Esophagus squamous epithelium (tissue), 4 donors: ENCODE results near the gene ZNF689.

ENCODE experiments used
- POLR2A ChIP-seq, 4 donors: fragments of 450-650 bp; IDR thresholded peaks; one replicate each; pipeline ENCODE4 v1.6.1; 2017; ENCODE audit warnings: antibody characterized with exemption in 4 of 4, mild to moderate bottlenecking in 4 of 4, moderate library complexity in 3 of 4
- TF ChIP-seq, protein P1 (sequence below), 6 experiments: fragments of 450-650 bp in 4 of 6; fragments of 200-600 bp in 2 of 6; sonication (generic) in 2 of 6; IDR thresholded peaks; one replicate each; pipeline ENCODE4 v1.5.1; 2016 to 2019; ENCODE audit warnings: antibody characterized with exemption in 6 of 6, mild to moderate bottlenecking in 4 of 6, moderate library complexity in 4 of 6

DNA sequence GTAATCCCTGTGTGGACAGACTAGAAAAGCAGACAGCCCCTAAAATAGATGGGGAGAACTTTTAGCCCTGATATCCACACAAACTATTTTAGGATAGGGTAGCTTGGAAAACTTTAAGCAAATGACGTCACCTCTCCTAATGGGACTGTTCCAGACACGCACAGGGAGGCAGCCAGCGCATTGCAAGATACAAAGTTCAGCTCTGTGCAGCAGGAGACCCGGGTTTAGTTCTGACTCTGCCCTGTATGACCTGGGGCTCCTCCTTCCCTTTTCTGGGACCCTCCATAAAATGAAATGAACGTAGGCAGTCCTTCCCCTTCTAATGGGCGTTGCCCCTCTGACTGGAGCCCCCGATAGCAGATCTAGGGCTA lies 6.3 kb downstream of the ZNF689 start:
- TF ChIP-seq, protein P1, sequence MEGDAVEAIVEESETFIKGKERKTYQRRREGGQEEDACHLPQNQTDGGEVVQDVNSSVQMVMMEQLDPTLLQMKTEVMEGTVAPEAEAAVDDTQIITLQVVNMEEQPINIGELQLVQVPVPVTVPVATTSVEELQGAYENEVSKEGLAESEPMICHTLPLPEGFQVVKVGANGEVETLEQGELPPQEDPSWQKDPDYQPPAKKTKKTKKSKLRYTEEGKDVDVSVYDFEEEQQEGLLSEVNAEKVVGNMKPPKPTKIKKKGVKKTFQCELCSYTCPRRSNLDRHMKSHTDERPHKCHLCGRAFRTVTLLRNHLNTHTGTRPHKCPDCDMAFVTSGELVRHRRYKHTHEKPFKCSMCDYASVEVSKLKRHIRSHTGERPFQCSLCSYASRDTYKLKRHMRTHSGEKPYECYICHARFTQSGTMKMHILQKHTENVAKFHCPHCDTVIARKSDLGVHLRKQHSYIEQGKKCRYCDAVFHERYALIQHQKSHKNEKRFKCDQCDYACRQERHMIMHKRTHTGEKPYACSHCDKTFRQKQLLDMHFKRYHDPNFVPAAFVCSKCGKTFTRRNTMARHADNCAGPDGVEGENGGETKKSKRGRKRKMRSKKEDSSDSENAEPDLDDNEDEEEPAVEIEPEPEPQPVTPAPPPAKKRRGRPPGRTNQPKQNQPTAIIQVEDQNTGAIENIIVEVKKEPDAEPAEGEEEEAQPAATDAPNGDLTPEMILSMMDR (IDR thresholded peaks at IDR 0.05): no peak
- no peak for TF ChIP-seq POLR2A (IDR thresholded peaks at IDR 0.05)
